ENCODE measurements around the gene APPBP2. TPM values are rescaled to one million over a fixed set of nuclear protein-coding genes. Genes with fewer than 3 reads are reported as not detected.
"Not testable (repeated sequence)": the region's sequence is repeated elsewhere in the genome, so short reads cannot be mapped to it uniquely, and the experiment has no call there.

APPBP2 gene
- total RNA-seq, 2 donors from 2014 or later: 13.3 to 13.9 TPM

DNA sequence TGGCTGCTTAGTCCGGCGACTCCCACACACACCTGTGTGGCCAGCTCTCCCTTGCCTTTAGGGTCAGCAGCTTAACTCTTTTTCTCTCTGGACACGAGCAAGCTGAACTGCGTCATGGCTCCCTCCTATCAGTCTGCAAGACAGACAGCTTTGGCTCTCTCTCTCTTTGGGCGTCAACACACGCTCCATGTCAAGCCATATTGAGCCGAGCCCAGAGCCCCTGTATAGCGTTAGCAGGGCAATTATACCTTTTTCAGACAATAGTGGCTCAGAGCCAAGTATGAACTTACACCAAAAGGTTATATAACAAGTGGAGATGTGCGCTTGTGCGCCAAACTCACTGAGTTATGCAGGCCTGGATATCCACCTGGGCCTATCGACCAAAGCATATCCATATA lies 34.8 kb upstream of the APPBP2 start:
- TF ChIP-seq, protein P1, sequence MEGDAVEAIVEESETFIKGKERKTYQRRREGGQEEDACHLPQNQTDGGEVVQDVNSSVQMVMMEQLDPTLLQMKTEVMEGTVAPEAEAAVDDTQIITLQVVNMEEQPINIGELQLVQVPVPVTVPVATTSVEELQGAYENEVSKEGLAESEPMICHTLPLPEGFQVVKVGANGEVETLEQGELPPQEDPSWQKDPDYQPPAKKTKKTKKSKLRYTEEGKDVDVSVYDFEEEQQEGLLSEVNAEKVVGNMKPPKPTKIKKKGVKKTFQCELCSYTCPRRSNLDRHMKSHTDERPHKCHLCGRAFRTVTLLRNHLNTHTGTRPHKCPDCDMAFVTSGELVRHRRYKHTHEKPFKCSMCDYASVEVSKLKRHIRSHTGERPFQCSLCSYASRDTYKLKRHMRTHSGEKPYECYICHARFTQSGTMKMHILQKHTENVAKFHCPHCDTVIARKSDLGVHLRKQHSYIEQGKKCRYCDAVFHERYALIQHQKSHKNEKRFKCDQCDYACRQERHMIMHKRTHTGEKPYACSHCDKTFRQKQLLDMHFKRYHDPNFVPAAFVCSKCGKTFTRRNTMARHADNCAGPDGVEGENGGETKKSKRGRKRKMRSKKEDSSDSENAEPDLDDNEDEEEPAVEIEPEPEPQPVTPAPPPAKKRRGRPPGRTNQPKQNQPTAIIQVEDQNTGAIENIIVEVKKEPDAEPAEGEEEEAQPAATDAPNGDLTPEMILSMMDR (IDR thresholded peaks at IDR 0.05): no peak
- Histone ChIP-seq H3K9me3 (no peaks in the 10 kb centered on the region), H3K4me3 (no peak overlapping the region), H3K4me1 (no peaks in the 10 kb centered on the region), H3K27ac (no peak overlapping the region), H3K27me3 (no peaks in the 10 kb centered on the region), H3K36me3 (no peaks in the 10 kb centered on the region)
- DNase-seq (ENCODE audit: low spot score): no peak

DNA sequence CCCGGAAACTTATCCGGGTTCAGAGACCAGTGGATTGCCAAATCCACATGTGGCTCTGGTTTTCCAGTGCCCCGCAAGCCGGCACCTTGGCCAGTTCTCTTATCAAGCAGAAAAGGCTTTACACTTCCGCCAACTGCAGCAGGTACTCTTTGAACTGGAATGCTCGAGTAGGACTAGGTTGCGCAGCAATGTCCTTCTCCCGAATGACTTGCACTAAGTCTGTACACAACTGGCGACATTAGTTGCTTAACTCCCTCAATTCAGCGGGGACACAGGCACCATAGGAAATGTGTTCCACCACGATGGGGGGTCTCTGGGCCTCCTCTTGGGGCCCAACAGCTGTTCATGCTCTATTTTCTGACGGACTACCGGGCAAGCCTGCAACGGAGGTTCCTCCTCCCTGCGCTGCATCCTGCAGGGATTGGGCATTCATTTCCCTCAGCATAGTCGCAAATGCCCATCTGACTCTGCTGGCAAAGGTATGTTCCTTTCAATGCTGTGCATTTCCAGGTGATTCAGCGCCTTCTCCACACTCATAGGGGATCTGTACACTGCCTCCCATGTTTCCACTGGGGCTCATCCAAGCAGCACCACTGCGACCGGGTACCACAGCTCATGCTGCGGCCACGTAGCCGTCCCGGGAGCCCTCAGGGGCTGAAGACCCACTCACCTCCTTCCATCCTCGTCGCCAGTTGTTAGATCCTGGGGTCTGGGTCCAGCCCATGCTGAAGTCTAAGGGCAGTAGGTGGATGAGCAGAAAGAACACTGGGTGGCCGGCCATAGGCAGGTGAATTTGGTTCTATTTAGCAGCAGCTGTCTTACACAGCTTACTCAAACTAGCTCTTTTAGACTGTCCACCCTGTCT lies 34.2 kb upstream of the APPBP2 start:
- no peaks in the 10 kb centered on the region for H3K4me1 ChIP-seq
- H3K9me3 ChIP-seq: no peaks in the 10 kb centered on the region
- DNase-seq (ENCODE audit: low spot score): no peak
- no peaks in the 10 kb centered on the region for H3K27me3 ChIP-seq
- H3K27ac ChIP-seq: no peak overlapping the region
- no peak overlapping the region for H3K4me3 ChIP-seq
- TF ChIP-seq, protein P1 (IDR thresholded peaks at IDR 0.05): no peak
- no peaks in the 10 kb centered on the region for H3K36me3 ChIP-seq

DNA sequence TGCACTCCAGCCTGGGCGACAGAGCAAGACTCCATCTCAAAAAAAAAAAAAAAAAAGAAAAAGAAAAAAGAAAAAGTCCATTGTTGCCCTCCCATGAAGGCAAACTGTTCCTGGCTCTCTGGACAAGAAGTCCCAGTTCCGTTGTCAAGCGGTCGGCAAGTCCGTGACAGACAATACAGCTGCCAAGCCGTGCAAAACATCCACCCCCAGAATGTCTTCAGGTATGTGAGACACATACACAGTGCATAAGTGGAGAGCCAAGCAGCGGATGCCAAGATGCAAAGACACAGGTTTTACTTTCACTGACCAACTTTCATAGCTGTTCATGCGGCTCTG lies 33.6 kb upstream of the APPBP2 start:
- Histone ChIP-seq H3K27ac (no peak overlapping the region), H3K27me3 (no peaks in the 10 kb centered on the region), H3K4me1 (no peaks in the 10 kb centered on the region), H3K4me3 (no peak overlapping the region), H3K9me3 (no peaks in the 10 kb centered on the region), H3K36me3 (no peaks in the 10 kb centered on the region)
- no peak for DNase-seq (ENCODE audit: low spot score)
- TF ChIP-seq, protein P1 (IDR thresholded peaks at IDR 0.05): no peak

DNA sequence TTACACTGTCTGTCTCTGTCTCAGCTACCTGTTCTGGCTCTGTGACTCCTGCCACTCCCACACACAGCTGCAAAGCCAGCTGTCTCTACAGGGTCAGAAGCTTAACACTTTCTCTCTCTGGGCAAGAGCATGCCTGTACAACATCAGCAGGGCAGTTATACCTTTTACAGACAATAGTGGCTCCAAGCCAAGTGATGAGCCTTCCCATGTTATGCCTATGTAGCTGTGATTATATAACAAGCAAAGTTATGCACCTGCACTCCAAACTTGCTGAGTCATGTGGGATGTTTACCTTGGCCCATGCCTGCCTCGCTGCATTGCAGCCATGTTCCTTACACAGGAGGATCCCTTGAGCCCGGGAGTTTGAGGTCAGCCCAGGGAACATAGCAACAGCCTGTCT lies 31.8 kb upstream of the APPBP2 start:
- TF ChIP-seq, protein P1 (IDR thresholded peaks at IDR 0.05): no peak
- Histone ChIP-seq H3K4me1 (no peaks in the 10 kb centered on the region), H3K36me3 (no peaks in the 10 kb centered on the region), H3K27me3 (no peaks in the 10 kb centered on the region), H3K9me3 (peaks cover 0 to 9% of the 10 kb centered on the region in 2 donors), H3K4me3 (no peak overlapping the region), H3K27ac (no peak overlapping the region)
- DNase-seq (ENCODE audit: low spot score): no peak

DNA sequence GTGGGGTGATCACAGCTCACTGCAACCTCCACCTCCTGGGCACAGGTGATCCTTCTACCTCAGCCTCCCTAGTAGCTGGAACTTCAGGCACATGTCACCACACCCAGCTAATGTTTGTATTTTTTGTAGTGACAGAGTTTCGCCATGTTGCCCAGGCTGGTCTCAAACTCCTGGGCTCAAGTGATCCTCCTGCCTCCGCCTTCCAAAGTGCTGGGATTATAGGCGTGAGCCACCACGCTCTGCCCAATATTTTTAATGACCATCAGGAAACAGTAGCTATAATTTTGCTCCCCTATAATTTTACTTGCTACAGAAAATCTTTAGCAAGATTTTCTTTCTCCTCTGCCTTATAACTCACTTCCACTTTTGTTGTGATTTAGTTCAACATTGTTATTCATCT lies 29.7 kb upstream of the APPBP2 start:
- no peak for DNase-seq (ENCODE audit: low spot score)
- TF ChIP-seq, protein P1 (IDR thresholded peaks at IDR 0.05): no peak

DNA sequence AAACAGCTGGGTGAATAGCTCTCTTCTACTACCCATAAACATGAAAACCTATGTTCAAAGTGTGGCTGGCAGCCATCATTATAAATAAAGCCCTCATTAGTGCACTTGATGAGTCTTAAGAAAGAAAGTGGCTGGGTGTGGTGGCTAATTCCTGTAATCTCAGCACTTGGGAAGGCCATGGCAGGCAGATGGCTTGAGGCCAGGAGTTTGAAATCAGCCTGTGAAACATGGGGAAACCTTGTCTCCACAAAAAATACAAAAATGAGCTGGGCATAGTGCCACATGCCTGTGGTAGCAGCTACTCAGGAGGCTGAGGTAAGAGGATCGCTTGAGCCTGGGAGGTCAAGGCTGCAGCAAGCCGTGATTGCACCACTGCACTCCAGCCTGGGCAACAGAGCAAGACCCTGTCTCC lies 28.3 kb upstream of the APPBP2 start:
- Histone ChIP-seq H3K4me1 (no peaks in the 10 kb centered on the region), H3K36me3 (no peaks in the 10 kb centered on the region), H3K27ac (no peak overlapping the region), H3K27me3 (no peaks in the 10 kb centered on the region), H3K4me3 (no peak overlapping the region), H3K9me3 (peaks cover 0 to 9% of the 10 kb centered on the region in 2 donors)
- no peak for DNase-seq (ENCODE audit: low spot score)
- TF ChIP-seq, protein P1 (IDR thresholded peaks at IDR 0.05): no peak

More for the DNA sequence above, 29.7 kb upstream of the APPBP2 start:
- Histone ChIP-seq H3K27me3 (no peaks in the 10 kb centered on the region), H3K27ac (no peak overlapping the region), H3K4me3 (no peak overlapping the region), H3K4me1 (no peaks in the 10 kb centered on the region), H3K9me3 (peaks cover 0 to 9% of the 10 kb centered on the region in 2 donors), H3K36me3 (no peaks in the 10 kb centered on the region)

DNA sequence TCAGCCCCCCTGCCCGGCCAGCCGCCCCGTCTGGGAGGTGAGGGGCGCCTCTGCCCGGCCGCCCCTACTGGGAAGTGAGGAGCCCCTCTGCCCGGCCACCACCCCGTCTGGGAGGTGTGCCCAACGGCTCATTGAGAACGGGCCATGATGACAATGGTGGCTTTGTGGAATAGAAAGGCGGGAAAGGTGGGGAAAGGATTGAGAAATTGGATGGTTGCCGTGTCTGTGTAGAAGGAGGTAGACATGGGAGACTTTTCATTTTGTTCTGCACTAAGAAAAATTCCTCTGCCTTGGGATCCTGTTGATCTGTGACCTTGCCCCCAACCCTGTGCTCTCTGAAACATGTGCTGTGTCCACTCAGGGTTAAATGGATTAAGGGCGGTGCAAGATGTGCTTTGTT lies 26.2 kb upstream of the APPBP2 start:
- not testable (repeated sequence) for H3K27me3 ChIP-seq; H3K4me1 ChIP-seq; DNase-seq (ENCODE audit: low spot score); H3K36me3 ChIP-seq; H3K9me3 ChIP-seq; H3K27ac ChIP-seq; H3K4me3 ChIP-seq
